Testis (tissue), 3 donors: Measurements from ENCODE around the gene UBE2QL1. TPM values are rescaled to one million over a fixed set of nuclear protein-coding genes. Genes with fewer than 3 reads are reported as not detected.

ENCODE experiments used
- DNase-seq: peaks from one replicate; pipeline ENCODE4 v3.0.0-alpha.2; 2019
- H3K27ac ChIP-seq, 2 donors: fragments of 200-600 bp; sonication (generic); one replicate each; pipeline ENCODE4 v1.5.1; 2019
- H3K27me3 ChIP-seq: fragments of 200-600 bp; sonication (generic); one replicate; pipeline ENCODE4 v1.5.1; 2019
- H3K36me3 ChIP-seq: fragments of 200-600 bp; sonication (generic); one replicate; pipeline ENCODE4 v1.5.1; 2017; ENCODE audit warnings: low read depth; ENCODE audit errors: missing control alignments
- H3K4me1 ChIP-seq: fragments of 200-600 bp; sonication (generic); one replicate; pipeline ENCODE4 v1.5.1; 2019
- H3K4me3 ChIP-seq, 2 donors: fragments of 200-600 bp; sonication (generic); one replicate each; pipeline ENCODE4 v1.5.1; 2017 to 2019
- H3K9me3 ChIP-seq: fragments of 200-600 bp; sonication (generic); one replicate; pipeline ENCODE4 v1.5.1; 2017
- CTCF ChIP-seq, 3 experiments: fragments of 450-650 bp in 2 of 3; fragments of 200-600 bp in 1 of 3; sonication (generic) in 1 of 3; IDR thresholded peaks; one replicate each; pipeline ENCODE4 v1.5.1; 2016 to 2019; ENCODE audit warnings: antibody characterized with exemption in 3 of 3, mild to moderate bottlenecking in 2 of 3, moderate library complexity in 1 of 3
- POLR2A ChIP-seq: fragments of 450-650 bp; IDR thresholded peaks from one replicate; pipeline ENCODE4 v1.6.1; 2017; ENCODE audit warnings: antibody characterized with exemption, mild to moderate bottlenecking, moderate library complexity
- WGBS, 2 donors: methylation state at CpG; one replicate each; pipeline ENCODE4 v1.1.5; 2018; 5-methylcytosine and 5-hydroxymethylcytosine counted together
- intact Hi-C: fragments of 100-400 bp; cut with DNase I; formaldehyde crosslinking; loops from one replicate; pipeline ENCODE4 v1.15.1; 2023; ENCODE audit warnings: low total_unique reads
- polyA plus RNA-seq: library from polyadenylated mRNA; stranded (reverse); fragments of 350-450 nt; fragmentation: Illumina TruSeq; extraction: RNeasy Lipid Tissue Mini Kit (QIAGEN cat#74804); gene quantifications from one replicate; pipeline ENCODE4 v1.2.3, GENCODE V29; 2014; ENCODE audit warnings: low read depth, low replicate concordance; ENCODE audit not compliant: insufficient read depth
- total RNA-seq, 2 donors: library from RNA; depleted of rRNA; stranded (reverse); fragments of >200 nt; gene quantifications; one replicate each; pipeline ENCODE4 v1.2.3, GENCODE V29; 2016

The UBE2QL1 gene
- total and polyA plus RNA-seq, 3 donors from 2014 or later, result 1.9 to 3.2 (median 2.0) TPM

- 72 to 74% methylated on average over 5 of the region's 5 CpGs for WGBS, 2 donors
- no peak overlapping the region for H3K27ac ChIP-seq
- DNase-seq, result no peak
Measured at GRCh38 chr5:6466975-6467567, 18.4 kb downstream of the UBE2QL1 start.

GRCh38 chr5:6467591-6467990 is 18.9 kb downstream of the UBE2QL1 start:
- H3K36me3 ChIP-seq, result no peaks in the 10 kb centered on the region
- TF ChIP-seq CTCF (IDR thresholded peaks at IDR 0.05) (no peak), POLR2A (no peak)
- WGBS, 2 donors, result 81 to 87% methylated on average over 10 of the region's 10 CpGs
- H3K4me3 ChIP-seq, result no peak overlapping the region
- H3K4me1 ChIP-seq, result no peaks in the 10 kb centered on the region
- no peaks in the 10 kb centered on the region for H3K9me3 ChIP-seq
- intact Hi-C loops, result no loop called here
- no peak for DNase-seq
- no peaks in the 10 kb centered on the region for H3K27me3 ChIP-seq
- no peak overlapping the region for H3K27ac ChIP-seq

More at GRCh38 chr5:6466975-6467567, 18.4 kb downstream of the UBE2QL1 start:
- Histone ChIP-seq H3K4me3 (no peak overlapping the region), H3K4me1 (no peaks in the 10 kb centered on the region), H3K9me3 (no peaks in the 10 kb centered on the region), H3K36me3 (no peaks in the 10 kb centered on the region), H3K27me3 (no peaks in the 10 kb centered on the region)
- intact Hi-C loops, result no loop called here
- TF ChIP-seq POLR2A (no peak), CTCF (IDR thresholded peaks at IDR 0.05) (no peak)

GRCh38 chr5:6468104-6468503 is 19.4 kb downstream of the UBE2QL1 start:
- no peaks in the 10 kb centered on the region for H3K36me3 ChIP-seq
- no peaks in the 10 kb centered on the region for H3K9me3 ChIP-seq
- intact Hi-C loops, result no loop called here
- no peak overlapping the region for H3K4me3 ChIP-seq
- no peak overlapping the region for H3K27ac ChIP-seq
- TF ChIP-seq CTCF (IDR thresholded peaks at IDR 0.05), result no peak
- no peak for TF ChIP-seq POLR2A
- H3K4me1 ChIP-seq, result no peaks in the 10 kb centered on the region
- no peaks in the 10 kb centered on the region for H3K27me3 ChIP-seq
- 70 to 77% methylated on average over 11 of the region's 11 CpGs for WGBS, 2 donors
- DNase-seq, result no peak

- no peak for DNase-seq
- Histone ChIP-seq H3K27ac (no peak overlapping the region), H3K27me3 (no peaks in the 10 kb centered on the region), H3K9me3 (no peaks in the 10 kb centered on the region), H3K36me3 (no peaks in the 10 kb centered on the region), H3K4me3 (no peak overlapping the region), H3K4me1 (no peaks in the 10 kb centered on the region)
- intact Hi-C loops, result no loop called here
- TF ChIP-seq CTCF (IDR thresholded peaks at IDR 0.05) (no peak), POLR2A (no peak)
- WGBS, 2 donors, result 95 to 98% methylated on average over 8 of the region's 8 CpGs
Measured at GRCh38 chr5:6468870-6469269, 20.2 kb downstream of the UBE2QL1 start.

- no peak for DNase-seq
- Histone ChIP-seq H3K27me3 (no peaks in the 10 kb centered on the region), H3K4me1 (no peaks in the 10 kb centered on the region), H3K9me3 (no peaks in the 10 kb centered on the region), H3K4me3 (no peak overlapping the region), H3K27ac (no peak overlapping the region), H3K36me3 (no peaks in the 10 kb centered on the region)
- no peak for TF ChIP-seq POLR2A
- no peak for TF ChIP-seq CTCF (IDR thresholded peaks at IDR 0.05)
- intact Hi-C loops, result no loop called here
- 87 to 94% methylated on average over 11 of the region's 11 CpGs for WGBS, 2 donors
Measured at GRCh38 chr5:6469836-6470235, 21.2 kb downstream of the UBE2QL1 start.
